HG02943 (cell line): ENCODE results near the gene CFC1.
"Not testable (repeated sequence)": the region's sequence is repeated elsewhere in the genome, so short reads cannot be mapped to it uniquely, and the experiment has no call there.

Experiments
- ATAC-seq: cut with Tn5 transposase; IDR thresholded peaks from one replicate; pipeline ENCODE4 v1.9.1; 2021; ENCODE audit warnings: mild to moderate bottlenecking, low read depth, moderate library complexity; ENCODE audit not compliant: unreplicated experiment

CFC1 gene

GRCh38 chr2:130584726-130585125 lies 14.6 kb downstream of the CFC1 start:
- not testable (repeated sequence) for ATAC-seq

GRCh38 chr2:130583582-130583981 lies 15.8 kb downstream of the CFC1 start:
- ATAC-seq: not testable (repeated sequence)

GRCh38 chr2:130582970-130583369 lies 16.4 kb downstream of the CFC1 start:
- not testable (repeated sequence) for ATAC-seq

- not testable (repeated sequence) for ATAC-seq
Observed at GRCh38 chr2:130581491-130581890, 17.9 kb downstream of the CFC1 start.

- not testable (repeated sequence) for ATAC-seq
Observed at GRCh38 chr2:130579121-130579520, 20.3 kb downstream of the CFC1 start.

GRCh38 chr2:130577559-130577958 lies 21.8 kb downstream of the CFC1 start:
- ATAC-seq: not testable (repeated sequence)

GRCh38 chr2:130576209-130576784 lies 23.1 kb downstream of the CFC1 start:
- ATAC-seq: not testable (repeated sequence)

GRCh38 chr2:130574230-130574629 lies 25.1 kb downstream of the CFC1 start:
- not testable (repeated sequence) for ATAC-seq

GRCh38 chr2:130571929-130572328 lies 27.4 kb downstream of the CFC1 start:
- not testable (repeated sequence) for ATAC-seq

GRCh38 chr2:130566165-130566564 lies 33.2 kb downstream of the CFC1 start:
- ATAC-seq: not testable (repeated sequence)

- ATAC-seq: not testable (repeated sequence)
Observed at GRCh38 chr2:130556441-130556840, 42.9 kb downstream of the CFC1 start.

GRCh38 chr2:130554178-130554577 lies 45.2 kb downstream of the CFC1 start:
- ATAC-seq: not testable (repeated sequence)

- not testable (repeated sequence) for ATAC-seq
Observed at GRCh38 chr2:130549475-130549874, 49.9 kb downstream of the CFC1 start.

GRCh38 chr2:130548418-130548817 lies 51.0 kb downstream of the CFC1 start:
- ATAC-seq: not testable (repeated sequence)

GRCh38 chr2:130544978-130545377 lies 54.4 kb downstream of the CFC1 start:
- ATAC-seq: not testable (repeated sequence)

- not testable (repeated sequence) for ATAC-seq
Observed at GRCh38 chr2:130543785-130544528, 55.4 kb downstream of the CFC1 start.

GRCh38 chr2:130542789-130543188 lies 56.6 kb downstream of the CFC1 start:
- not testable (repeated sequence) for ATAC-seq
